Hepatocyte (in vitro differentiated cells): ENCODE data around the gene EYS. TPM values are rescaled to one million over a fixed set of nuclear protein-coding genes. Genes with fewer than 3 reads are reported as not detected.
"Not testable (repeated sequence)": the region's sequence is repeated elsewhere in the genome, so short reads cannot be mapped to it uniquely, and the experiment has no call there.

ENCODE experiments used
- DNase-seq: peaks from one replicate; pipeline ENCODE4 v3.0.0-alpha.2; 2016; ENCODE audit warnings: low spot score
- H2AFZ ChIP-seq: fragments of 200-600 bp; sonication (generic); 2 replicates; pipeline ENCODE4 v1.6.0; 2016; ENCODE audit warnings: antibody characterized with exemption, mild to moderate bottlenecking
- H3K27ac ChIP-seq: fragments of 200-600 bp; sonication (generic); 2 replicates; pipeline ENCODE4 v1.5.1; 2016; ENCODE audit warnings: mild to moderate bottlenecking
- H3K27me3 ChIP-seq: fragments of 200-600 bp; sonication (generic); 2 replicates; pipeline ENCODE4 v1.6.1; 2016
- H3K36me3 ChIP-seq: fragments of 200-600 bp; sonication (generic); replicated peaks from 2 replicates; pipeline ENCODE4 v1.5.1; 2016; ENCODE audit warnings: low read depth; ENCODE audit not compliant: insufficient read depth
- H3K4me1 ChIP-seq: fragments of 200-600 bp; sonication (generic); 2 replicates; pipeline ENCODE4 v1.5.1; 2016; ENCODE audit warnings: mild to moderate bottlenecking, moderate library complexity; ENCODE audit not compliant: insufficient read depth
- H3K4me2 ChIP-seq: fragments of 200-600 bp; sonication (generic); 2 replicates; pipeline ENCODE4 v1.6.0; 2016
- H3K4me3 ChIP-seq: fragments of 200-600 bp; sonication (generic); 2 replicates; pipeline ENCODE4 v1.5.1; 2016; ENCODE audit warnings: mild to moderate bottlenecking
- H3K79me2 ChIP-seq: fragments of 200-600 bp; sonication (generic); 2 replicates; pipeline ENCODE4 v1.6.0; 2017; ENCODE audit warnings: mild to moderate bottlenecking
- H3K9me2 ChIP-seq: fragments of 200-600 bp; sonication (generic); replicated peaks from 2 replicates; pipeline ENCODE4 v1.6.0; 2017; ENCODE audit warnings: mild to moderate bottlenecking; ENCODE audit not compliant: insufficient read depth
- H3K9me3 ChIP-seq: fragments of 200-600 bp; sonication (generic); 2 replicates; pipeline ENCODE4 v1.5.1; 2016; ENCODE audit warnings: low read depth, mild to moderate bottlenecking
- H4K20me1 ChIP-seq: fragments of 200-600 bp; sonication (generic); 2 replicates; pipeline ENCODE4 v1.6.0; 2016; ENCODE audit warnings: mild to moderate bottlenecking; ENCODE audit not compliant: insufficient read depth, poor library complexity, severe bottlenecking
- EZH2 ChIP-seq: fragments of 200-600 bp; sonication (generic); IDR thresholded peaks from 2 replicates; pipeline ENCODE4 v1.6.1; 2016; ENCODE audit warnings: antibody characterized with exemption, mild to moderate bottlenecking, borderline replicate concordance
- EZH2phosphoT487 ChIP-seq: fragments of 200-600 bp; sonication (generic); IDR thresholded peaks from one replicate; pipeline ENCODE4 v1.6.1; 2018; ENCODE audit warnings: antibody characterized with exemption, mild to moderate bottlenecking, low read depth, moderate library complexity; ENCODE audit not compliant: unreplicated experiment, severe bottlenecking
- WGBS: methylation state at CpG from one replicate; pipeline ENCODE4 v1.1.6; 2016; ENCODE audit warnings: low lambda C conversion rate; ENCODE audit errors: missing lambda C conversion rate; 5-methylcytosine and 5-hydroxymethylcytosine counted together
- polyA plus RNA-seq: library from polyadenylated mRNA; unstranded; fragments of >200 nt; fragmentation: Nextera tagmentation; extraction: Ambion mirVana; gene quantifications from 2 replicates; pipeline ENCODE4 v1.2.1, GENCODE V29; 2016
- total RNA-seq: library from RNA; depleted of rRNA; stranded (reverse); fragments of >200 nt; gene quantifications from 2 replicates; pipeline ENCODE4 v1.2.3, GENCODE V29; 2014
- TF ChIP-seq, protein P1 (sequence below): fragments of 200-600 bp; sonication (generic); IDR thresholded peaks from 2 replicates; pipeline ENCODE4 v1.5.1; 2016; ENCODE audit warnings: antibody characterized with exemption, mild to moderate bottlenecking; ENCODE audit not compliant: poor library complexity

EYS gene
- total and polyA plus RNA-seq, 2 experiments from 2014 or later, result 0.57 to 0.68 TPM

GRCh38 chr6:63739094-63739687 is 1967.8 kb downstream of the EYS start:
- Histone ChIP-seq H3K4me3 (no peak overlapping the region), H3K27ac (no peak overlapping the region), H3K9me2 (no peaks in the 10 kb centered on the region), H3K27me3 (no peaks in the 10 kb centered on the region), H3K9me3 (no peaks in the 10 kb centered on the region), H3K36me3 (no peaks in the 10 kb centered on the region), H3K4me2 (no peak overlapping the region), H2AFZ (no peak overlapping the region), H3K79me2 (no peaks in the 10 kb centered on the region), H3K4me1 (no peaks in the 10 kb centered on the region), H4K20me1 (no peaks in the 10 kb centered on the region)
- peak; percentile 12 for DNase-seq
- 61% methylated on average over 1 of the region's 1 CpG for WGBS
- no peak for TF ChIP-seq EZH2phosphoT487
- no peak for TF ChIP-seq EZH2
- TF ChIP-seq, protein P1, sequence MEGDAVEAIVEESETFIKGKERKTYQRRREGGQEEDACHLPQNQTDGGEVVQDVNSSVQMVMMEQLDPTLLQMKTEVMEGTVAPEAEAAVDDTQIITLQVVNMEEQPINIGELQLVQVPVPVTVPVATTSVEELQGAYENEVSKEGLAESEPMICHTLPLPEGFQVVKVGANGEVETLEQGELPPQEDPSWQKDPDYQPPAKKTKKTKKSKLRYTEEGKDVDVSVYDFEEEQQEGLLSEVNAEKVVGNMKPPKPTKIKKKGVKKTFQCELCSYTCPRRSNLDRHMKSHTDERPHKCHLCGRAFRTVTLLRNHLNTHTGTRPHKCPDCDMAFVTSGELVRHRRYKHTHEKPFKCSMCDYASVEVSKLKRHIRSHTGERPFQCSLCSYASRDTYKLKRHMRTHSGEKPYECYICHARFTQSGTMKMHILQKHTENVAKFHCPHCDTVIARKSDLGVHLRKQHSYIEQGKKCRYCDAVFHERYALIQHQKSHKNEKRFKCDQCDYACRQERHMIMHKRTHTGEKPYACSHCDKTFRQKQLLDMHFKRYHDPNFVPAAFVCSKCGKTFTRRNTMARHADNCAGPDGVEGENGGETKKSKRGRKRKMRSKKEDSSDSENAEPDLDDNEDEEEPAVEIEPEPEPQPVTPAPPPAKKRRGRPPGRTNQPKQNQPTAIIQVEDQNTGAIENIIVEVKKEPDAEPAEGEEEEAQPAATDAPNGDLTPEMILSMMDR, result no peak

DNA sequence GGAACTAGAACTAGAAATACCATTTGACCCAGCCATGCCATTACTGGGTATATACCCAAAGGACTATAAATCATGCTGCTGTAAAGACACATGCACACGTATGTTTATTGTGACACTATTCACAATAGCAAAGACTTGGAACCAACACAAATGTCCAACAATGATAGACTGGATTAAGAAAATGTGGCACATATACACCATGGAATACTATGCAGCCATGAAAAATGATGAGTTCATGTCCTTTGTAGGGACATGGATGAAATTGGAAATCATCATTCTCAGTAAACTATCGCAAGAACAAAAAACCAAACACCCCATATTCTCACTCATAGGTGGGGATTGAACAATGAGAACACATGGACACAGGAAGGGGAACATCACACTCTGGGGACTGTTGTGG is 1968.8 kb downstream of the EYS start:
- not testable (repeated sequence) for H3K36me3 ChIP-seq, H3K79me2 ChIP-seq, DNase-seq, H3K27ac ChIP-seq, H3K4me1 ChIP-seq, H4K20me1 ChIP-seq, H2AFZ ChIP-seq, H3K9me3 ChIP-seq, H3K4me2 ChIP-seq, H3K27me3 ChIP-seq, H3K9me2 ChIP-seq, H3K4me3 ChIP-seq
- 100% methylated on average over 2 of the region's 2 CpGs for WGBS

- Histone ChIP-seq H3K9me3 (no peaks in the 10 kb centered on the region), H4K20me1 (no peaks in the 10 kb centered on the region), H3K79me2 (no peaks in the 10 kb centered on the region), H3K27ac (no peak overlapping the region), H3K36me3 (no peaks in the 10 kb centered on the region), H3K4me2 (no peak overlapping the region), H3K4me3 (no peak overlapping the region), H2AFZ (no peak overlapping the region), H3K9me2 (no peaks in the 10 kb centered on the region), H3K4me1 (no peaks in the 10 kb centered on the region), H3K27me3 (no peaks in the 10 kb centered on the region)
- DNase-seq, result no peak
- no peak for TF ChIP-seq EZH2
- TF ChIP-seq, protein P1, result no peak
- no peak for TF ChIP-seq EZH2phosphoT487
- 77% methylated on average over 3 of the region's 3 CpGs for WGBS
Observed at GRCh38 chr6:63734923-63735322, 1972.1 kb downstream of the EYS start.

DNA sequence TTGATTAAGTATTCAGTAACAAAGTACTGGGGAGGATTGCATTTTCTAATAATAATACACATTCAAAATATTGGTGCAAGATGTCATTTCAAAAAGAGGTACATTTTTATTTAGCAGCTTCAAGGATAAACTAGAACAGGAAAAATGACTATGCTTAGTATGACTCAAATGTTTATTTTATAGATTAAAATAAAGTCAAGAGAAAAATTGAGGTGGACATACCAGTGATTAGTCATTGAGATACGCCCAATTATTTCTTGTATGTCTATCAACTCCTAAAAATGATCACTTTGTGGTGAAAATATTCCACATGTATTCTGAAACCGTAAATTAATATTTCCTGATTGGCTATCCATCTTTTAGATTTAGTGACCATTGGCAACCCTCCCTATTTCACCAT is 1974.7 kb downstream of the EYS start:
- Histone ChIP-seq H3K4me2 (no peak overlapping the region), H3K27me3 (no peaks in the 10 kb centered on the region), H3K36me3 (no peaks in the 10 kb centered on the region), H3K79me2 (no peaks in the 10 kb centered on the region), H3K4me3 (no peak overlapping the region), H3K4me1 (no peaks in the 10 kb centered on the region), H3K9me2 (no peaks in the 10 kb centered on the region), H2AFZ (no peak overlapping the region), H4K20me1 (no peaks in the 10 kb centered on the region), H3K27ac (no peak overlapping the region), H3K9me3 (no peaks in the 10 kb centered on the region)
- DNase-seq, result no peak
- 89% methylated on average over 2 of the region's 2 CpGs for whole genome bisulfite sequencing
- TF ChIP-seq EZH2phosphoT487 (no peak), EZH2 (no peak)
- TF ChIP-seq, protein P1, result no peak
